GM12878 (cell line): ENCODE results near the gene ERCC4. TPM values are rescaled to one million over a fixed set of nuclear protein-coding genes. Genes with fewer than 3 reads are reported as not detected.

Experiments used
- ATAC-seq: fragments of 200-7000 bp; cut with Tn5 transposase; 3 replicates; pipeline ENCODE4 v1.9.1; 2020; ENCODE audit warnings: mild to moderate bottlenecking, moderate library complexity
- BruUV-seq: library from RNA; stranded (reverse); fragments of 400-500 nt; replicated peaks from 2 replicates; lab custom pipeline; 2021; lab: Mats Ljungman, UMichigan
- CTCF ChIA-PET: fragments of 300-600 bp; sonication (Branson Sonifier 250); formaldehyde crosslinking; extraction: SDS; loops from one replicate; lab custom pipeline; 2021; ENCODE audit warnings: inconsistent platforms; lab: Yijun Ruan, JAX
- POLR2A ChIA-PET: fragments of 350-600 bp; formaldehyde crosslinking; extraction: SDS; loops from one replicate; lab custom pipeline; 2021; ENCODE audit warnings: inconsistent platforms; lab: Charles Lee
- RAD21 ChIA-PET: fragments of 300-600 bp; sonication (Branson Sonifier 250); formaldehyde crosslinking; loops from one replicate; lab custom pipeline; 2023; ENCODE audit warnings: antibody characterized with exemption; ENCODE audit not compliant: unreplicated experiment; lab: Charles Lee
- SMC1A ChIA-PET: fragments of 300-600 bp; sonication (Branson Sonifier 250); formaldehyde crosslinking; loops from one replicate; lab custom pipeline; 2023; ENCODE audit not compliant: unreplicated experiment, uncharacterized antibody; lab: Charles Lee
- DNase-seq: peaks from one replicate; pipeline ENCODE4 v3.0.0-alpha.2; 2011; ENCODE audit warnings: low read depth, low spot score
- FAIRE-seq: peaks from 3 replicates; lab custom pipeline; 2011; peaks lifted over from hg19 to GRCh38; lab: Jason Lieb, UNC
- H2AFZ ChIP-seq: 2 replicates; pipeline ENCODE4 v1.6.0; 2011; ENCODE audit warnings: low read depth, low read length, control low read depth; ENCODE audit not compliant: control insufficient read depth
- H3K27ac ChIP-seq: 2 replicates; pipeline ENCODE4 v1.5.1; 2011; ENCODE audit warnings: control low read depth; ENCODE audit not compliant: control insufficient read depth, insufficient read depth
- H3K27me3 ChIP-seq, 2 experiments: replicated peaks in 1 of 2; 2 replicates each; pipeline versions ENCODE4 v1.6.0 to v1.6.1; 2011; ENCODE audit warnings: low read length in 1 of 2; ENCODE audit not compliant: control insufficient read depth in 2 of 2, insufficient read depth in 2 of 2
- H3K36me3 ChIP-seq, 2 experiments: 2 replicates each; pipeline ENCODE4 v1.5.1; 2011; ENCODE audit warnings: low read length in 1 of 2; ENCODE audit not compliant: control insufficient read depth in 2 of 2, insufficient read depth in 2 of 2
- H3K4me1 ChIP-seq: 2 replicates; pipeline ENCODE4 v1.6.1; 2011; ENCODE audit warnings: mild to moderate bottlenecking, low read length, moderate library complexity, mixed read lengths; ENCODE audit not compliant: control insufficient read depth, insufficient read depth
- H3K4me2 ChIP-seq: 2 replicates; pipeline ENCODE4 v1.6.0; 2011; ENCODE audit warnings: control low read depth; ENCODE audit not compliant: control insufficient read depth, insufficient read depth
- H3K4me3 ChIP-seq: fragments of 200-600 bp; sonication (generic); 2 replicates; pipeline ENCODE4 v1.5.1; 2016
- H3K79me2 ChIP-seq: 2 replicates; pipeline ENCODE4 v1.6.0; 2011; ENCODE audit warnings: low read length; ENCODE audit not compliant: control insufficient read depth, insufficient read depth
- H3K9ac ChIP-seq: 2 replicates; pipeline ENCODE4 v1.8.0; 2011; ENCODE audit warnings: low read length, control low read depth, mixed read lengths; ENCODE audit not compliant: control insufficient read depth, insufficient read depth
- H3K9me3 ChIP-seq: replicated peaks from 3 replicates; pipeline ENCODE4 v1.5.1; 2011; ENCODE audit warnings: mild to moderate bottlenecking, low read length; ENCODE audit not compliant: control insufficient read depth, insufficient read depth
- H4K20me1 ChIP-seq: 2 replicates; pipeline ENCODE4 v1.6.0; 2011; ENCODE audit not compliant: control insufficient read depth, insufficient read depth
- CBX3 ChIP-seq: fragments of 200-600 bp; sonication (generic); IDR thresholded peaks from 2 replicates; pipeline ENCODE4 v1.6.1; 2016; ENCODE audit warnings: low read depth, borderline replicate concordance
- CREM ChIP-seq: IDR thresholded peaks from 2 replicates; pipeline ENCODE4 v1.6.1; 2014; ENCODE audit warnings: antibody characterized with exemption, low read depth
- E2F4 ChIP-seq: IDR thresholded peaks from 2 replicates; pipeline ENCODE4 v1.6.1; 2012; ENCODE audit warnings: low read depth, low read length, improper control_type of control experiment
- EED ChIP-seq: sonication (generic); IDR thresholded peaks from 2 replicates; pipeline ENCODE4 v1.6.1; 2016; ENCODE audit warnings: antibody characterized with exemption, low read depth
- FOXK2 ChIP-seq: fragments of 450-650 bp; IDR thresholded peaks from 2 replicates; pipeline ENCODE4 v1.6.1; 2017; ENCODE audit warnings: mild to moderate bottlenecking, moderate library complexity
- HDGF ChIP-seq: fragments of 450-650 bp; IDR thresholded peaks from 2 replicates; pipeline ENCODE4 v1.6.1; 2016; ENCODE audit warnings: antibody characterized with exemption
- HSF1 ChIP-seq: fragments of 150-350 bp; IDR thresholded peaks from 2 replicates; pipeline ENCODE4 v1.6.1; 2014; ENCODE audit warnings: mild to moderate bottlenecking, low read depth, low read length
- IRF4 ChIP-seq: IDR thresholded peaks from 2 replicates; pipeline ENCODE4 v1.6.1; 2011; ENCODE audit warnings: low read depth, low read length
- KDM1A ChIP-seq: fragments of 200-600 bp; sonication (generic); IDR thresholded peaks from 2 replicates; pipeline ENCODE4 v1.6.1; 2016; ENCODE audit warnings: borderline replicate concordance
- PBX3 ChIP-seq: IDR thresholded peaks from 2 replicates; pipeline ENCODE4 v1.6.1; 2011; ENCODE audit warnings: mild to moderate bottlenecking, low read depth, low read length, moderate library complexity; ENCODE audit not compliant: insufficient replicate concordance
- PKNOX1 ChIP-seq: fragments of 450-650 bp; IDR thresholded peaks from 2 replicates; pipeline ENCODE4 v1.6.1; 2016; ENCODE audit warnings: mild to moderate bottlenecking
- POU2F2 ChIP-seq: IDR thresholded peaks from 3 replicates; pipeline ENCODE4 v1.6.1; 2011; ENCODE audit warnings: low read depth, mild to moderate bottlenecking, low read length, borderline replicate concordance
- SIN3A ChIP-seq: IDR thresholded peaks from 2 replicates; pipeline ENCODE4 v1.6.1; 2012; ENCODE audit warnings: low read depth, low read length, improper control_type of control experiment
- SMARCA5 ChIP-seq: fragments of 450-650 bp; IDR thresholded peaks from 2 replicates; pipeline ENCODE4 v1.6.1; 2017; ENCODE audit warnings: mild to moderate bottlenecking
- SREBF2 ChIP-seq: IDR thresholded peaks from 2 replicates; pipeline ENCODE4 v1.6.1; 2012; ENCODE audit warnings: mild to moderate bottlenecking, low read length
- SUZ12 ChIP-seq: fragments of 200-600 bp; sonication (generic); IDR thresholded peaks from one replicate; pipeline ENCODE4 v1.6.1; 2018; ENCODE audit warnings: antibody characterized with exemption, mild to moderate bottlenecking; ENCODE audit not compliant: unreplicated experiment
- ZNF592 ChIP-seq: fragments of 450-650 bp; IDR thresholded peaks from 2 replicates; pipeline ENCODE4 v1.6.1; 2017; ENCODE audit warnings: mild to moderate bottlenecking, moderate library complexity
- WGBS: methylation state at CpG from one replicate; pipeline ENCODE4 v1.1.6; 2016; ENCODE audit warnings: low lambda C conversion rate; ENCODE audit not compliant: insufficient replicate concordance, insufficient coverage; ENCODE audit errors: missing lambda C conversion rate; 5-methylcytosine and 5-hydroxymethylcytosine counted together
- in situ Hi-C: fragments of 300-500 bp; cut with MboI; formaldehyde crosslinking; loops from 9 replicates; pipeline ENCODE4 v1.14.3; 2018; ENCODE audit warnings: mixed read lengths
- intact Hi-C: fragments of 100-400 bp; cut with micrococcal nuclease; formaldehyde crosslinking; loops from one replicate; pipeline ENCODE4 v1.14.2; 2022; ENCODE audit not compliant: unreplicated experiment
- polyA plus RNA-seq, 11 experiments: library from polyadenylated mRNA; depleted of rRNA in 4 of 11; unstranded in 6 of 11; stranded (reverse) in 5 of 11; fragments of >200 nt; fragmentation: Nextera tagmentation in 4 of 11; fragmentation: Illumina TruSeq in 1 of 11; extraction: Ambion mirVana in 4 of 11; extraction: Trizol in 1 of 11; gene quantifications; 1 replicate in 1 of 11; 2 replicates in 10 of 11; pipeline versions ENCODE4 v1.2.1 to v1.2.3, GENCODE V29; 2011 to 2016; ENCODE audit warnings: inconsistent platforms in 2 of 11, missing spikeins in 2 of 11, low read depth in 1 of 11
- total RNA-seq, 4 experiments: library from RNA; depleted of rRNA in 3 of 4; stranded (reverse); fragments of >200 nt in 3 of 4; fragmentation: Illumina TruSeq in 1 of 4; extraction: Trizol in 1 of 4; gene quantifications; 2 replicates each; pipeline versions ENCODE4 v1.2.1 to v1.2.3, GENCODE V29; 2013 to 2021

The ERCC4 gene
- total and polyA plus RNA-seq, 10 of the 15 experiments (the other 5 are each of a cell fraction or from before 2014, with no cell fraction given), result 4.7 to 24.6 (median 8.9) TPM

GRCh38 chr16:13977177-13977576 is 57.2 kb downstream of the ERCC4 start:
- CTCF ChIA-PET, result no interaction called here
- Histone ChIP-seq H3K4me3 (no peak overlapping the region), H3K27me3 (no peaks in the 10 kb centered on the region), H3K79me2 (no peaks in the 10 kb centered on the region), H3K36me3 (no peaks in the 10 kb centered on the region), H2AFZ (no peak overlapping the region), H3K9ac (no peak overlapping the region), H4K20me1 (no peaks in the 10 kb centered on the region), H3K27ac (no peak overlapping the region), H3K4me1 (no peaks in the 10 kb centered on the region), H3K4me2 (no peak overlapping the region), H3K9me3 (no peaks in the 10 kb centered on the region)
- SMC1A ChIA-PET, result interaction anchor here (0.8 kb wide), 1 partner anchor 21 kb away, joined by 4 read pairs; no protein-coding TSS in a partner anchor
- in situ Hi-C loops, result no loop called here
- BruUV-seq, result no TSS peak
- no peak for DNase-seq
- RAD21 ChIA-PET, result no interaction called here
- WGBS, result 77% methylated on average over 6 of the region's 6 CpGs
- intact Hi-C loops, result no loop called here
- no peak for FAIRE-seq
- POLR2A ChIA-PET, result no interaction called here
- ATAC-seq, result no peak
- TF ChIP-seq E2F4 (no peak), HSF1 (no peak), EED (no peak), CBX3 (no peak), SIN3A (no peak), CREM (no peak), FOXK2 (no peak), SUZ12 (no peak), PBX3 (no peak), HDGF (no peak), SMARCA5 (no peak), KDM1A (no peak), ZNF592 (no peak), POU2F2 (no peak), PKNOX1 (no peak), IRF4 (no peak), SREBF2 (no peak)
